PFSK-1 (cell line): Measurements from ENCODE around the gene MGAT5.

ENCODE experiments used
- FOXP2 ChIP-seq: optimal IDR thresholded peaks from 2 replicates; pipeline ENCODE3; 2011; ENCODE audit warnings: borderline replicate concordance, control low read depth, inconsistent platforms; ENCODE audit not compliant: insufficient read depth; ENCODE audit errors: extremely low read length, extremely low read depth
- POLR2AphosphoS5 ChIP-seq: IDR thresholded peaks from 2 replicates; pipeline ENCODE4 v1.6.1; 2012; ENCODE audit warnings: low read depth, mild to moderate bottlenecking, control low read depth, low read length, moderate library complexity
- SIN3A ChIP-seq: IDR thresholded peaks from 2 replicates; pipeline ENCODE4 v1.6.1; 2012; ENCODE audit warnings: mild to moderate bottlenecking, low read length, moderate library complexity, borderline replicate concordance; ENCODE audit not compliant: insufficient read depth
- TAF1 ChIP-seq: IDR thresholded peaks from 2 replicates; pipeline ENCODE4 v1.6.1; 2012; ENCODE audit warnings: low read length, control low read depth, borderline replicate concordance; ENCODE audit not compliant: insufficient read depth
- TF ChIP-seq, protein P1 (sequence below), 2 experiments: IDR thresholded peaks; 2 replicates each; pipeline versions ENCODE4 v1.6.1 to v1.8.0; 2011 to 2012; ENCODE audit warnings: low read depth in 2 of 2, low read length in 2 of 2, control low read depth in 1 of 2, inconsistent platforms in 1 of 2, mild to moderate bottlenecking in 1 of 2, moderate library complexity in 1 of 2; ENCODE audit not compliant: insufficient read depth in 1 of 2

The MGAT5 gene

DNA sequence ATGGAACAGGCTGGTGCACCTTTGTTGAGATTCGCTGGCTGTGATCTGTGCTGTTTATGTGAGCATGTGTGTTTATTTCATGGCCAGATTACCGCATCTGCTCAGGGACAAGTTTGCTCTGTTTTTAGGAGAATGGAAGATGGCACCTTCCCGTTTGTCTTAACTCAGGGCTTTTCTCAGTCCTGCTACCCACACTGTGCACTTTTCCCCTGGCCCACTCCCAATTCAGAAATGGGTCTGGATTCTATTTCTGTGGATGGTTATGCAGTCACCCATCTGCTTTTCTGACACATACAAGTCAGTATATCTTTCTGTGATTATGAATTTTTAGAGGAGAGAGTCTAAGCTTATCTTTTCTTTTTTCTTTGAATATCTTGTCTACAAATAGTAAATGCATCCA lies 15.4 kb downstream of the MGAT5 start:
- TF ChIP-seq, protein P1, sequence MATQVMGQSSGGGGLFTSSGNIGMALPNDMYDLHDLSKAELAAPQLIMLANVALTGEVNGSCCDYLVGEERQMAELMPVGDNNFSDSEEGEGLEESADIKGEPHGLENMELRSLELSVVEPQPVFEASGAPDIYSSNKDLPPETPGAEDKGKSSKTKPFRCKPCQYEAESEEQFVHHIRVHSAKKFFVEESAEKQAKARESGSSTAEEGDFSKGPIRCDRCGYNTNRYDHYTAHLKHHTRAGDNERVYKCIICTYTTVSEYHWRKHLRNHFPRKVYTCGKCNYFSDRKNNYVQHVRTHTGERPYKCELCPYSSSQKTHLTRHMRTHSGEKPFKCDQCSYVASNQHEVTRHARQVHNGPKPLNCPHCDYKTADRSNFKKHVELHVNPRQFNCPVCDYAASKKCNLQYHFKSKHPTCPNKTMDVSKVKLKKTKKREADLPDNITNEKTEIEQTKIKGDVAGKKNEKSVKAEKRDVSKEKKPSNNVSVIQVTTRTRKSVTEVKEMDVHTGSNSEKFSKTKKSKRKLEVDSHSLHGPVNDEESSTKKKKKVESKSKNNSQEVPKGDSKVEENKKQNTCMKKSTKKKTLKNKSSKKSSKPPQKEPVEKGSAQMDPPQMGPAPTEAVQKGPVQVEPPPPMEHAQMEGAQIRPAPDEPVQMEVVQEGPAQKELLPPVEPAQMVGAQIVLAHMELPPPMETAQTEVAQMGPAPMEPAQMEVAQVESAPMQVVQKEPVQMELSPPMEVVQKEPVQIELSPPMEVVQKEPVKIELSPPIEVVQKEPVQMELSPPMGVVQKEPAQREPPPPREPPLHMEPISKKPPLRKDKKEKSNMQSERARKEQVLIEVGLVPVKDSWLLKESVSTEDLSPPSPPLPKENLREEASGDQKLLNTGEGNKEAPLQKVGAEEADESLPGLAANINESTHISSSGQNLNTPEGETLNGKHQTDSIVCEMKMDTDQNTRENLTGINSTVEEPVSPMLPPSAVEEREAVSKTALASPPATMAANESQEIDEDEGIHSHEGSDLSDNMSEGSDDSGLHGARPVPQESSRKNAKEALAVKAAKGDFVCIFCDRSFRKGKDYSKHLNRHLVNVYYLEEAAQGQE (IDR thresholded peaks at IDR 0.05; ENCODE audit: insufficient read depth in 1 of 2, low read depth in 2 of 2, low read length in 2 of 2): no peak
- no peak for TF ChIP-seq SIN3A
- no peak for TF ChIP-seq TAF1
- no peak for TF ChIP-seq FOXP2
- TF ChIP-seq POLR2AphosphoS5: no peak

DNA sequence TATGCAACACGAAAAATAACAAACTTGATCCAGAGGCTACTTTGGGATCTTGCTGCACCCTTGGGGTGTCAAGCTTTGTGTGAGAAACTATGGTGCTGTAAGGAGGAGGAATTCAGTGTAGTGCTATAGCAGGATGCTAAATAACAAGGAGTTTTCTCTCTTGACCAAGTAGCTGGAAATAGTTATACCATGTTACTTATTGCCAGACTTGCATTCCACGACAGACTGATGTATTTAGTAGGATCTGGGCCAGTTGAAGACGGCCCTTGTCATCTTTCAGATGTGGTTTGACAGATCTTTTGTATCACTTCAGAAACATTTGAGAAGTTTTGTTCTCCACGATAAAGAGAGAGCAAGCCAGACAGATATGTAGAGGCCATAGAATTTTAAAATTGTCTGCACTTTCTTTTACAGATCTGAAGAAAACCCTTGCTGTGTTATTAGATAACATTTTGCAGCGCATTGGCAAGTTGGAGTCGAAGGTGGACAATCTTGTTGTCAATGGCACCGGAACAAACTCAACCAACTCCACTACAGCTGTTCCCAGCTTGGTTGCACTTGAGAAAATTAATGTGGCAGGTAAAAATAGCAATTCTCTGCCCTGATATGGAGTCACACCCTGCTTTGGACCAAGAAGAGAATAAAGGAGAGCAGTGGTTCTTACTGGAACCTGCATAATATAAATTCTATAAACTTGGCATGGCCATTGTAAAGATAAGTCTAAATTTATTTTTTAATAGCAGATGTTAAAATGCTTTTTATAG lies 16.3 kb downstream of the MGAT5 start:
- no peak for TF ChIP-seq SIN3A
- TF ChIP-seq, protein P1 (IDR thresholded peaks at IDR 0.05; ENCODE audit: insufficient read depth in 1 of 2, low read depth in 2 of 2, low read length in 2 of 2): no peak
- TF ChIP-seq POLR2AphosphoS5: no peak
- no peak for TF ChIP-seq TAF1
- no peak for TF ChIP-seq FOXP2

DNA sequence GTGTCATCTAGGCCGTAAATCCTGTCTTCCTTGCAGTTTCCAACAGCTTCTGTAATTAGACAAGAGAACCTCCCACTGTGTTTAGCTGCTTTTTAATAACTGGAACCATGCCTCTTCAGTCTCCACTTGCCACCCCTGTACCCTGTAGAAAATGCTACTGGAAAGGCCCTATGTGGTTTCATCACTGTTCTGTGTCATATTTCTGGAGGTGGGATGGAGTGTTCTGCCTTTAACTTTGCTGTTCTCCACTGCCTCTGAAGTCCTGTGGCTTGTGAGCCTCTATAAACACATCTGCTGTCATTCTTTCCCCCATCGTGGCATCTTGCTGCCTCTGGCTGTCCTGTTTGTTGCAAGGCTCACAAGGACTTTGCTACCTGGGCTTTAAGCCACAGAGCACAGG lies 17.9 kb downstream of the MGAT5 start:
- TF ChIP-seq FOXP2: no peak
- TF ChIP-seq SIN3A: no peak

DNA sequence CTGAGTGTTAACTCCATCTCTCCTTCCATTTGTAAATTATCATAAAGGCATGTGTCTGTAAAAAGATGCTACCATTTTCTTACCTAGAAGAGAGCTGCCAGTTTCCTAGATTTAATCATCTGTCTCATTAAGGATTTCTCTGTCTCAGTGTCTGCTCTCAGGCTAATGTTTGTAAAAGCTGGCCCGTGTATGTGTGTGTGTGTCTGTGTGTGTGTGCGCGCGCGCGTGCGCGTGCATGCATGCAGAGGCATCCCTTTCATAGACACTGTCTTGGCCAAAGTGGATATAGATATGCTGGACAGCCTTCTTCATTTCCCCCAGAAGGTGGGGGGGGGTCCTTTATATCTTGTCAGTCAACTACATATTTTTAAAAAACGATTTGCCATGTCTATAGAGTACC lies 18.9 kb downstream of the MGAT5 start:
- TF ChIP-seq TAF1 (no peak), FOXP2 (no peak), SIN3A (no peak), POLR2AphosphoS5 (no peak)
- TF ChIP-seq, protein P1 (IDR thresholded peaks at IDR 0.05; ENCODE audit: insufficient read depth in 1 of 2, low read depth in 2 of 2, low read length in 2 of 2): no peak

DNA sequence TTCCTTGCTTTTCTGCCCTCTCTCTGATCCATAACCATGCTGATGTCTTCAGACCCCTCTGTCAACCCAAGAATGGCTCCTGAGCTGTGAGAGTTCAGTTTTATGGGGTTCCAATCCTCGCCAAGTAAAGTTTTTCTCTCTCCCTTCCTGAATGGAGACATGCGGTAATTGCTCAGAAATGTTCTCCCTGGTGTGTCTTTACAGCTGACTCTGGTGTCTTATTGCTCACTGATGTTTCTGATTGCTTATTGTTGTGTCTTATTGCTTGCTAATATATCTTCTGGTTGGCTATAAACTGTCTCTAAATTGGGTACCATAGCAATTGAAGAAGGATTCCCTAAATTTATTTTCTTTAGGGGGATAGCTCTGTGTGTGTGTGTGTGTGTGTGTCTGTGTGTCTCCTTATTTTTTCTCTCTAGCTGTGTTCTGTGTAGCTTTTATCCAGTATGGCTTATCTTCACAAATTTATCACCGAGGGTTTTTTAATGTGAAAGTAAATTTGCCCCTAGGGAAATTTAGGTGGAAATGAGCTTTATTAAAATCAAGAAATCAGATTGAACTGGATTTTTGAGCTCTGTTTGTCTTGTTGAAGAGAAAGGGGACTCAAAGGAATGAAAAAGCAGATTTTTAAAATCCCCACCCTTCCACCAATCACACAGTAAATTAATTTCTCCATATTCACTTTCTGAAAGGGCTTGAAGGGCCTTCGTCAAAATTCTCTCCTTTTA lies 19.5 kb downstream of the MGAT5 start:
- no peak for TF ChIP-seq TAF1
- TF ChIP-seq FOXP2: no peak

DNA sequence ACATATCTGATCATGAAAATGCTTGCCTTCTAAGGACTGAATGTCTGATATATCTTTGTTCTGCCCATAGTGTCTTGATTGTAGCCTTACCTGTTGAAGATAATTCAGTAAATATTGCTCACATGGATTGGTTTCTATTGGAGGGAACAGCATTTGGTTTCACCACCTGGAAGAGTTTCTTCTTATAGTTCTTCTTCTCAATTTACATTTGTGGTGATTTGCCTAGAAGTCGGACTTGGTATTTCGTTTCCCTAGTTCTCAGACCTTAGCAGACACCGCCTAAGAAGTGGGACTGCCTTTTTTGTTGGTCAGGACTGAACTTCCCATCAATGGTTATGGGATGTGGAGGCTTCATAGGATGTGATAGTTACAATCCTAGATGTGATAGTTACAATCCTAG lies 20.2 kb downstream of the MGAT5 start:
- no peak for TF ChIP-seq FOXP2
- no peak for TF ChIP-seq SIN3A
- TF ChIP-seq, protein P1 (IDR thresholded peaks at IDR 0.05; ENCODE audit: insufficient read depth in 1 of 2, low read depth in 2 of 2, low read length in 2 of 2): no peak
- no peak for TF ChIP-seq POLR2AphosphoS5
- TF ChIP-seq TAF1: no peak
